ENCODE measurements around the gene GLIS2.

GLIS2 gene

DNA sequence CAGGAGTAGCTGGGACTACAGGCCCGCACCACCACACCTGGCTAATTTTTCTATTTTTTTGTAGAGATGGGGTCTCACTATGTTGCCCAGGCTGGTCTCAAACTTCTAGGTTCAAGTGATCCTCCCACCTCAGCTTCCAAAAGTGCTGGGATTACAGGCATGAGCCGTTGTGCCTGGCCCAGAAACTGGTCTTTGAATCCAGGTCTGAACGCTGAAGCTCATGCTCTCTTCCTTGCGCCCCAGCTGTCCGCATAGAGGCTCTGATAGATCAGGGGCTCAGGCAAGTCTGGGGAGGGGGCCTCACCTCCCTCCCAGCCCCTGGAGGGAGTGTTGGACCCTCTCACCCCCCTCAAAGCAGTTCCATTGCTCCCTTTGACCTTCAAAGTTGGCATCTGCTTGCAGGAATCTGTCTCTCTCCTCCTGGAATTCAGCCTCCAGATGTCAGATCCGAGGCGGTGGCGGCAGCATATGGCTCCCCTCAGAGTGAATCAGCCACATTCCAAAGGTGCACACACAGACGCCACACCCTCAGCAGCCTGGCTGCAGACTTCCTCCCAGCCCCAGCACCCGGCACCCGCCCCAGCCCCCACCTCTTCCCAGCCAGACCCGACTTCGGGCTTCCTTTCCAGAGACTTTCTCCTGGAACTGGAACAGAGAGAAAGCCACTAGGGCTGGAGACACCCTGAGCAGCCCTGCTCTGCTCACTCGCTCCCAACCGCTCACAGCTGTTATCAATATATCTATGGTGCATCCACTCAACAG, 16.9 kb upstream of the GLIS2 start:
- DNase-seq (ENCODE audit: low spot score) = no peak

DNA sequence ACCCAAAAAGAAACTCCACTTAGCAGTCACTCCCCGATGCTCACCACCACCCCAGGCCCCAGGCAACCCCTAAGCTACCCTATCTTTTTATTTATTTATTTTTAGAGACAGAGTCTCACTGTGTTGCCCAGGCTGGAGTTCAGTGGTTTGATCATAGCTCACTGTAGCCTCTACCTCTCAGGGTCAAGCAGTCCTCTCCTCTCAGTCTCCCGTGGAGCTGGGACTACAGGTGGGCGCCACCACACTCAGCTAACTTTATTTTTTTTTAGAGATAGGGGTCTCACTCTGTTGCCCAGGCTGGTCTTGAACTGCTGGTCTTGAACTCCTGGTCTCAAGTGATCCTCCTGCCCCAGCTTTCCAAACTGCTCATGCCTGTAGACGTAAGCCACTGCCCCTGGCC, 14.7 kb upstream of the GLIS2 start:
- DNase-seq (ENCODE audit: low spot score) = no peak

GRCh38 chr16:4301968-4302367, 13.9 kb upstream of the GLIS2 start:
- no peak for DNase-seq (ENCODE audit: low spot score)

DNA sequence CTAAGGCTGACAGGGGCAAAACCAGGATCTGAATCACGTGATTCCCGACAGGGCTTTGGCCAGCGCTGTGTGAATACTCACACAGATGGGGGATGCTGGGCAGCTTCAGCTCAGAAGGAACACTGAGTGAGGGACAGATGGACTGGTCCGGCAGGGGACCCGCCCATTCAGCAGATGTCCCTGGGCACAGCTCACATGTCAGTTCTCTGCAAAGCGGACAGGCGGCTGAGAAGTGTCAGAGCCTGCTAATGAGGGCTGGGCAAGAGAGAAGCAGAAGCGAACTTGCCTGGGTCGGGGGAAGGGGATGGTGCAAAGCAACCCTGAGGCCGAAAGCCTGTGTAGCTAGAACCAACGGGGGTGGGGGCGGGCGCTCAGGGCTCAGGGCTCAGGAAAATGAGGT, 11.9 kb upstream of the GLIS2 start:
- DNase-seq (ENCODE audit: low spot score) = no peak

DNA sequence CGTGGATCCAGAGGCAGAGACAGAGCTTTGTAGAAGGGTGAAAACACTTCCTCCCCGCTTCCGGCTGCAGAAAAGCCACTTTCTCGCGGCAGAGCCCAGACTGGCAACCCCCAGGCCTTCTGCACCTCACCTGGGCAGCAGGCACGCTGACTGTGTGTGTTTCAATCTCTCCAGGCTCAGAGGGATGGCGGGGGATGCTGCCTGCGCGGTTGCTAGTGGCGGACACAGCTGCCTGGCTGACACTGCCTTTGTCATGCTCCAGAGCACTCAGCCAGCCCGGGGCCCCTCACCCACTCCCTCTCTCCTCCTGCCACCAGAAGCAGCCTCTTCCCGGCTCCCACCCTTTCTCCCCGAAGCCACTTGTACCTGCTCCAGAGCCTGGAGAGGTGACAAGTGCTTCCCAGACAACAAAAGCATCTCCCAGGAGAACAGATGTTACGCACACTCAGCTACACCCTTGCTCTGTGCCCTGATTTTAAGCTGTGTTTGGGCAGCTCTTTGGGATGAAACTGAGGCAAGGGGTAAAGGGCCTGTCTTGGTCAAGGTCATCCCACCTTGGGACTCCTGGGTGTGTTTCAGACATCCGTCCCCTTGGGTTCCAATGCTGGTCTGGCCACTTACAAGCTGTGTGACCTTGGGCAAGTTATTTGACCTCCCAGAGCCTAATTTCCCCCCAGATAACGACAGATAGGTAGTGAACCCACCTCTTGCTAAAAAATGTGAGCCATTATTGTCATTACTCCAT, 9.2 kb upstream of the GLIS2 start:
- no peak for DNase-seq (ENCODE audit: low spot score)

DNA sequence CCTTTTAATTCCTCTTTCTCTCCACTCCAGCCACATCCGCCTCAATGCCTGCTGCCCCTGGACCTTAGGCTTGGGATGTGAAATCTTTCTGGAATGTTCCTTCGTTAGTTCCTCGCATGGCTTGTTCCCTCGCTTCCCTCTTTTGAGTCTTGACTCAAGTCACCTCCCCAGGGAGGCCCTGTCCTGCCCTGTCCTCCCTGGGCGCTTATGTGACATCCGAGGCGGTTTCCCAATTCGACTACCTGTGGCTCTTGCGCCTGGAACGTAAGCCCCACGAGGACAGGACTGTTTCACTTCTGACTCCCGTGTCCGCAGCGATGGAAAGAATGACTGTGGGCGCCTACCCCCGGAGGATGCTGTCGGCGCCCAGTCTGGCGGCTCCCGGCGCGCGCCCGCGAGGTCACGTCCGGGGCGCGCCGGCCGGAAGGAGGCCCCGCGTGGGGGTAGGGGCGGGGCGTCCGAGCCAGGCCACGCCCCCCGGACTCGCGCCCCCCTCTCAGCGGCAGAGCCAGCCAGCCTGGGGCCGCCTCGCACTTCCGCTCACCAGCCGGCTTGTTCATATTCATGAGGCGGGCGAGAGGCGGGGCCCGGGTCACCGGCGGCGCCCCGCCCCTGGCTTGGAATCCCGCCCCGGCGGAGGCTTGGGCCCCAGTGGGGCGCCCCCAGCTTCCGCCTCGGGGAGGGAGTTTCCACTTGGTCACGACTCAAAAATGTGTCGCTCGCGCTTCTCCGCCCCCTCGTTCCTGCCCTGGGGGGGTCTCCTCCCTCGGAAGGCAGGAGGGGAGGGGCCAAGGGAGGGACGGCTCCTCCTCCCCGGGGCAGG, 8.4 kb upstream of the GLIS2 start:
- peak; percentile 96 for DNase-seq (ENCODE audit: low spot score)

- DNase-seq (ENCODE audit: low spot score) = no peak
Observed at GRCh38 chr16:4309102-4309832, 6.6 kb upstream of the GLIS2 start.

DNA sequence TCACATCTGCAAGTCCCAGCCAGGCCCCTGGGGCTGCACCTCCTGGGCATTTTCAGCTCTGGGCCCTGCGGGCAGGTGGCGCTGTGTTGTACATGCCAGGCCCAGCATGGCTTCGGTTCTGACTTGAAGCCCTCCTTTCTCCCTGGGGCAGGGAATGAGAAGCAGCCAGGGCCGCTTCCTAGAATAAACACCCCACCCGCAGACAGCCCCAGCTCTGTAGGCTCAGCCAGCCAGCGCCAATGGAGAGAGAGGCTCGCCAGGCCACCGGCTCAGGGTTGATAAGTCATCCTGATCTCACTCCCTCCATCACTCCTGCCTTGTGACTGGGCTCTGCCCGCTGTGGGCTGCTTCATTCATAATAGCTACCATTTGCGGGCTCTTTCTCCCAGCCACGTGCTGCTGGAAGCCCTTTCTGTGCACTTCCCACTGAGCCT, 6.0 kb upstream of the GLIS2 start:
- peak; percentile 57 for DNase-seq (ENCODE audit: low spot score)

- no peak for DNase-seq (ENCODE audit: low spot score)
Observed at GRCh38 chr16:4313563-4314531, 2.0 kb upstream of the GLIS2 start.

- no peak for DNase-seq (ENCODE audit: low spot score)
Observed at GRCh38 chr16:4314532-4315185, 1.2 kb upstream of the GLIS2 start.

- DNase-seq (ENCODE audit: low spot score) = no peak
Observed at GRCh38 chr16:4316108-4316863, 419 bp downstream of the GLIS2 start.

GRCh38 chr16:4316864-4317531, 1.1 kb downstream of the GLIS2 start:
- DNase-seq (ENCODE audit: low spot score) = no peak

DNA sequence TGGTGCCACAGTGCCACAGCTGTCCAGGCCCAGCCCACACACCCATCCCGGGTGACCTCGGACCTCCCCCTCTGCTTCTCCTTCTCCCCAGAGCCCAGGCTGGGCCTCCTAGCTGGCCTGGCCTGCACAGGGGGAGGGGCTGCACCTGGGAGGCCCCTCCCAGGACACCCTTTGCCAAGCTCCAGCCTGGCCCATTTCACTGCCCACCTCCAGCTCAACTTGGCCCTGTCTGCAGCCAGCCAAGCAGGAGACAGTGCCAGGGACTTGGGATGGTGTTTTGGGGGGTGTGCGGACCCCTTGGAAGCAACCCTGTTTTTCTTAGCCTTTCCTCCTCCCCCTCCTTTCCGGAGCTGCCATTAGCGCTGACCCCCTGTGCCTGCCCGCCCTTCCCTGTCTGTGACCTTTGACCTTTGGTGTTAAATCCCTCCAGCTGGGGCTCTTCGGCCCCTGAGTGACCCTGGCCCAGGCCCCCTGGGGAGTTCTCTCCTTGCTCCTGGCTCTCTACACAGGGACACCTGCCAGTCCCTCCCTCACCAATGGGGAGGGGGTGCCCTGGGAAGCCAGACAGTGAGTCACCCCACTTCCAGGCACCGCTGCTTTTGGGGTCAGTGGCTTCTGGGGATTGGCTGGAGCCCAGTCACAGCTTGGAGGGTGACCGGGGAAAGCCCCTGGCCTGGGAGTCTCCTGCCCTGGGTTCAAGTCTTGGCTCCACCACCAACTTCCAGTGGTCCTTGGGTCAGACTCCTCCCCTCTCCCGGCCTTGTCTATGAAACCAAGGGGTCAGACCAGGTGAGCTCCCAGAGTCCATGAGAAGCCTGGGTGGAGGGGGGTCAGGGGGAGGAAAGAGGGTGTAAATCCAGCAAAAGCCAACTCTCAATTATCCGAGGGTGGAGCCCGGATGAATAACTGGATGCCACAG, 1.9 kb downstream of the GLIS2 start:
- no peak for DNase-seq (ENCODE audit: low spot score)

DNA sequence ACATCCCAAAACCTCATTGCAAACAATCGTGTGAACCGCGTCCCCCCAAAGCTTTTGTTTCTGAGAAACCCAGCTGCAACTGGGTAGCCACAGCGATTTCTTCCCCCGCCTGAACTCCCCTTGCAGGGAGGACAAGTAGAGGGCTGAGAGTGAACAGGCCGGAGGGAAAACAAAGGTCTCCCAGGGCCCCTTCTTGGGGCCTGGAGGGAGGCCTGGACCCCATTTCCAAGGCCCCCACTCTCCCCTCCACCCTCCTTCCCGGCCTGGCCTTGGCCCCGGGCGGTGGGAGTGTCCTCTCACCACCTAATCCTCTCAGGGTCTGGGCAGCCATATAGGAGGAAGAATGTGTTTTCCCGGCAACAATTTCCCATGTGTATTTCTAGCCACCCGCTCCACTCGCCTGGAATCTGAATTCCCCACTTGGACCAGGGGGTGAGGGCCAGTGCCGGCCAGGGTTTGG, 2.6 kb downstream of the GLIS2 start:
- no peak for DNase-seq (ENCODE audit: low spot score)

- no peak for DNase-seq (ENCODE audit: low spot score)
Observed at GRCh38 chr16:4318967-4319366, 3.1 kb downstream of the GLIS2 start.

- peak; percentile 54 for DNase-seq (ENCODE audit: low spot score)
Observed at GRCh38 chr16:4319454-4320421, 3.9 kb downstream of the GLIS2 start.
